Mesenchymal stem cell (in vitro differentiated cells and primary cell): ENCODE results near the gene CEND1.

Source experiments
- DNase-seq: peaks from one replicate; pipeline ENCODE4 v3.0.0-alpha.2; 2013
- H2AFZ ChIP-seq: one replicate; pipeline ENCODE4 v1.6.1; 2013; ENCODE audit warnings: low read depth, mild to moderate bottlenecking, control low read depth, inconsistent platforms, low read length, moderate library complexity
- H2AK5ac ChIP-seq: 2 replicates; pipeline ENCODE4 v1.6.1; 2013; ENCODE audit warnings: low read length, moderate library complexity, mild to moderate bottlenecking, inconsistent platforms; ENCODE audit not compliant: severe bottlenecking
- H2BK120ac ChIP-seq: one replicate; pipeline ENCODE4 v1.6.1; 2013; ENCODE audit warnings: low read depth, mild to moderate bottlenecking, inconsistent platforms, low read length, moderate library complexity
- H2BK12ac ChIP-seq, 2 experiments: one replicate each; pipeline ENCODE4 v1.6.1; 2013; ENCODE audit warnings: inconsistent platforms in 2 of 2, low read length in 2 of 2, mild to moderate bottlenecking in 2 of 2, moderate library complexity in 2 of 2, control low read depth in 1 of 2
- H2BK15ac ChIP-seq: one replicate; pipeline ENCODE4 v1.6.1; 2013; ENCODE audit warnings: mild to moderate bottlenecking, low read depth, inconsistent platforms; ENCODE audit not compliant: poor library complexity, severe bottlenecking
- H2BK5ac ChIP-seq: 2 replicates; pipeline ENCODE4 v1.6.1; 2013; ENCODE audit warnings: low read depth, mild to moderate bottlenecking, low read length, control low read depth, inconsistent platforms; ENCODE audit not compliant: poor library complexity, severe bottlenecking
- H3K14ac ChIP-seq, 2 experiments: one replicate each; pipeline ENCODE4 v1.6.1; 2013; ENCODE audit warnings: inconsistent platforms in 2 of 2, low read length in 2 of 2, control low read depth in 1 of 2, mild to moderate bottlenecking in 1 of 2, moderate library complexity in 1 of 2
- H3K18ac ChIP-seq, 2 experiments: one replicate each; pipeline ENCODE4 v1.6.1; 2013; ENCODE audit warnings: inconsistent platforms in 2 of 2, low read length in 2 of 2, control low read depth in 1 of 2, low read depth in 1 of 2, mild to moderate bottlenecking in 1 of 2
- H3K23ac ChIP-seq, 2 experiments: one replicate each; pipeline ENCODE4 v1.6.1; 2013; ENCODE audit warnings: inconsistent platforms in 2 of 2, low read length in 2 of 2, mild to moderate bottlenecking in 2 of 2, moderate library complexity in 2 of 2, control low read depth in 1 of 2
- H3K27ac ChIP-seq: 2 replicates; pipeline ENCODE4 v1.5.1; 2013; ENCODE audit warnings: mild to moderate bottlenecking, moderate library complexity, low read length, control low read depth, inconsistent platforms; ENCODE audit not compliant: poor library complexity, severe bottlenecking
- H3K27me3 ChIP-seq, 2 experiments: 2 replicates each; pipeline versions ENCODE4 v1.6.1 to v1.7.0; 2013; ENCODE audit warnings: low read length in 2 of 2, mild to moderate bottlenecking in 2 of 2, moderate library complexity in 2 of 2, control low read depth in 1 of 2, inconsistent platforms in 1 of 2; ENCODE audit not compliant: control insufficient read depth in 1 of 2, insufficient read depth in 1 of 2
- H3K36me3 ChIP-seq, 2 experiments: 2 replicates each; pipeline versions ENCODE4 v1.6.1 to v1.7.0; 2013; ENCODE audit warnings: low read length in 2 of 2, control low read depth in 1 of 2, inconsistent platforms in 1 of 2, low read depth in 1 of 2, mild to moderate bottlenecking in 1 of 2; ENCODE audit not compliant: insufficient read depth in 2 of 2, control insufficient read depth in 1 of 2
- H3K4ac ChIP-seq, 2 experiments: one replicate each; pipeline ENCODE4 v1.6.1; 2013; ENCODE audit warnings: inconsistent platforms in 2 of 2, low read length in 2 of 2, mild to moderate bottlenecking in 2 of 2, moderate library complexity in 2 of 2, control low read depth in 1 of 2, low read depth in 1 of 2
- H3K4me1 ChIP-seq: 2 replicates; pipeline ENCODE4 v1.6.1; 2013; ENCODE audit warnings: low read depth, low read length, control low read depth; ENCODE audit not compliant: control insufficient read depth, insufficient read depth
- H3K4me2 ChIP-seq: 2 replicates; pipeline ENCODE4 v1.6.1; 2013; ENCODE audit warnings: low read length, mild to moderate bottlenecking, inconsistent platforms; ENCODE audit not compliant: poor library complexity, severe bottlenecking
- H3K4me3 ChIP-seq, 2 experiments: 2 replicates each; pipeline versions ENCODE4 v1.5.1 to v1.7.0; 2013; ENCODE audit warnings: low read length in 2 of 2, mild to moderate bottlenecking in 2 of 2, control low read depth in 1 of 2, low read depth in 1 of 2; ENCODE audit not compliant: insufficient read depth in 1 of 2
- H3K79me1 ChIP-seq: replicated peaks from 2 replicates; pipeline ENCODE4 v1.6.1; 2013; ENCODE audit warnings: mild to moderate bottlenecking, control low read depth, low read length, inconsistent platforms; ENCODE audit not compliant: poor library complexity, severe bottlenecking
- H3K9ac ChIP-seq: 2 replicates; pipeline ENCODE4 v1.7.0; 2013; ENCODE audit warnings: mild to moderate bottlenecking, low read length, moderate library complexity
- H3K9me3 ChIP-seq: 2 replicates; pipeline ENCODE4 v1.7.0; 2013; ENCODE audit warnings: mild to moderate bottlenecking, low read length; ENCODE audit not compliant: control insufficient read depth
- H4K8ac ChIP-seq: one replicate; pipeline ENCODE4 v1.6.1; 2013; ENCODE audit warnings: inconsistent platforms, mild to moderate bottlenecking, low read length, moderate library complexity
- H4K91ac ChIP-seq: one replicate; pipeline ENCODE4 v1.6.1; 2013; ENCODE audit warnings: mild to moderate bottlenecking, low read length, inconsistent platforms
- WGBS: methylation state at CpG from one replicate; pipeline ENCODE4 v1.1.7; 2013; ENCODE audit warnings: mixed read lengths; 5-methylcytosine and 5-hydroxymethylcytosine counted together

CEND1 gene

GRCh38 chr11:760236-760635, 29.7 kb downstream of the CEND1 start:
- Histone ChIP-seq H2BK15ac (no peak overlapping the region), H4K91ac (no peak overlapping the region), H3K9ac (peak overlapping the region; percentile 8), H3K9me3 (no peaks in the 10 kb centered on the region), H3K23ac (no peak overlapping the region), H3K4ac (no peak overlapping the region), H3K18ac (no peak overlapping the region), H3K14ac (no peak overlapping the region), H2BK12ac (no peak overlapping the region), H2AK5ac (no peak overlapping the region), H3K36me3 (peaks cover 79 to 92% of the 10 kb centered on the region in 2 experiments), H3K27me3 (no peaks in the 10 kb centered on the region), H3K79me1 (peaks cover 31% of the 10 kb centered on the region), H3K4me1 (peaks cover 17% of the 10 kb centered on the region), H2BK5ac (no peak overlapping the region), H2AFZ (no peak overlapping the region), H3K27ac (no peak overlapping the region), H4K8ac (no peak overlapping the region), H3K4me2 (no peak overlapping the region), H3K4me3 (no peak overlapping the region), H2BK120ac (no peak overlapping the region)
- no peak for DNase-seq

- Histone ChIP-seq H3K14ac (no peak overlapping the region), H2BK15ac (no peak overlapping the region), H4K91ac (peak overlapping the region; percentile 62), H3K9me3 (no peaks in the 10 kb centered on the region), H3K4me3 (no peak overlapping the region), H2BK5ac (no peak overlapping the region), H3K4ac (no peak overlapping the region), H2BK120ac (no peak overlapping the region), H3K79me1 (peaks cover under 1% of the 10 kb centered on the region), H3K23ac (no peak overlapping the region), H4K8ac (no peak overlapping the region), H3K36me3 (peaks cover 5 to 7% of the 10 kb centered on the region in 2 experiments), H3K9ac (no peak overlapping the region), H2AK5ac (peak overlapping the region; percentile 31), H3K18ac (no peak overlapping the region), H3K4me1 (peaks cover 13% of the 10 kb centered on the region), H3K27ac (no peak overlapping the region), H2AFZ (no peak overlapping the region), H2BK12ac (no peak overlapping the region), H3K4me2 (peak overlapping the region; percentile 19), H3K27me3 (no peaks in the 10 kb centered on the region)
- DNase-seq = no peak
- WGBS = 96% methylated on average over 2 of the region's 2 CpGs
Measured at GRCh38 chr11:749731-750130, 40.2 kb downstream of the CEND1 start.

GRCh38 chr11:748007-748359, 41.9 kb downstream of the CEND1 start:
- H3K9ac ChIP-seq = peak overlapping the region; percentile 87
- H3K27ac ChIP-seq = peak overlapping the region; percentile 88
- peak; percentile 53 for DNase-seq
- H3K14ac ChIP-seq = peak overlapping the region in 1 of 2 experiments; percentile 98
- H3K23ac ChIP-seq = peak overlapping the region in 1 of 2 experiments; percentile 100
- H2AK5ac ChIP-seq = no peak overlapping the region
- H3K4ac ChIP-seq = peak overlapping the region; percentile 80 to 85
- H3K4me1 ChIP-seq = peaks cover 13% of the 10 kb centered on the region
- peak overlapping the region; percentile 88 to 98 for H3K4me3 ChIP-seq
- no peaks in the 10 kb centered on the region for H3K9me3 ChIP-seq
- no peak overlapping the region for H2BK15ac ChIP-seq
- H4K8ac ChIP-seq = peak overlapping the region; percentile 85
- no peak overlapping the region for H2BK120ac ChIP-seq
- peak overlapping the region; percentile 90 for H4K91ac ChIP-seq
- H2AFZ ChIP-seq = peak overlapping the region; percentile 98
- no peaks in the 10 kb centered on the region for H3K27me3 ChIP-seq
- H3K4me2 ChIP-seq = peak overlapping the region; percentile 79
- H3K79me1 ChIP-seq = no peaks in the 10 kb centered on the region
- peaks cover 5 to 7% of the 10 kb centered on the region in 2 experiments for H3K36me3 ChIP-seq
- H2BK12ac ChIP-seq = peak overlapping the region in 1 of 2 experiments; percentile 11
- H2BK5ac ChIP-seq = no peak overlapping the region
- WGBS = 8% methylated on average over 18 of the region's 18 CpGs
- H3K18ac ChIP-seq = peak overlapping the region; percentile 52 to 96

GRCh38 chr11:747158-748006, 42.5 kb downstream of the CEND1 start, which contains the start of gene TALDO1:
TALDO1 (plus strand) TSS chr11:747464; CDS start chr11:747482, 18 bp downstream.
- Histone ChIP-seq H3K36me3 (peaks cover 2 to 3% of the 10 kb centered on the region in 2 experiments), H3K79me1 (no peaks in the 10 kb centered on the region), H3K27ac (peak within 1 kb of the TSS; percentile 88), H2BK12ac (peak within 1 kb of the TSS in 1 of 2 experiments; percentile 72), H2BK120ac (peak within 1 kb of the TSS; percentile 61), H2BK15ac (peak within 1 kb of the TSS; percentile 26), H3K18ac (peak within 1 kb of the TSS; percentile 52 to 96), H4K91ac (peak within 1 kb of the TSS; percentile 90), H3K4ac (peak within 1 kb of the TSS; percentile 80 to 85), H2AFZ (peak within 1 kb of the TSS; percentile 98), H4K8ac (peak within 1 kb of the TSS; percentile 92), H3K4me1 (peaks cover 13% of the 10 kb centered on the region), H2AK5ac (no peak within 1 kb of the TSS), H3K14ac (peak within 1 kb of the TSS in 1 of 2 experiments; percentile 98), H3K27me3 (no peaks in the 10 kb centered on the region), H3K9me3 (no peaks in the 10 kb centered on the region), H3K23ac (peak within 1 kb of the TSS; percentile 96 to 100), H2BK5ac (peak within 1 kb of the TSS; percentile 61), H3K9ac (peak within 1 kb of the TSS; percentile 87), H3K4me2 (peak within 1 kb of the TSS; percentile 99), H3K4me3 (peak within 1 kb of the TSS; percentile 88 to 98)
- peak; percentile 89 for DNase-seq
- WGBS = under 1% methylated on average over 89 of the region's 112 CpGs
